ENCODE results near the gene C17orf114.
A peak's percentile ranks its signal among the peaks of the same experiment; 100 is the strongest.
"Not testable (repeated sequence)": the region's sequence is repeated elsewhere in the genome, so short reads cannot be mapped to it uniquely, and the experiment has no call there.

C17orf114 gene

DNA sequence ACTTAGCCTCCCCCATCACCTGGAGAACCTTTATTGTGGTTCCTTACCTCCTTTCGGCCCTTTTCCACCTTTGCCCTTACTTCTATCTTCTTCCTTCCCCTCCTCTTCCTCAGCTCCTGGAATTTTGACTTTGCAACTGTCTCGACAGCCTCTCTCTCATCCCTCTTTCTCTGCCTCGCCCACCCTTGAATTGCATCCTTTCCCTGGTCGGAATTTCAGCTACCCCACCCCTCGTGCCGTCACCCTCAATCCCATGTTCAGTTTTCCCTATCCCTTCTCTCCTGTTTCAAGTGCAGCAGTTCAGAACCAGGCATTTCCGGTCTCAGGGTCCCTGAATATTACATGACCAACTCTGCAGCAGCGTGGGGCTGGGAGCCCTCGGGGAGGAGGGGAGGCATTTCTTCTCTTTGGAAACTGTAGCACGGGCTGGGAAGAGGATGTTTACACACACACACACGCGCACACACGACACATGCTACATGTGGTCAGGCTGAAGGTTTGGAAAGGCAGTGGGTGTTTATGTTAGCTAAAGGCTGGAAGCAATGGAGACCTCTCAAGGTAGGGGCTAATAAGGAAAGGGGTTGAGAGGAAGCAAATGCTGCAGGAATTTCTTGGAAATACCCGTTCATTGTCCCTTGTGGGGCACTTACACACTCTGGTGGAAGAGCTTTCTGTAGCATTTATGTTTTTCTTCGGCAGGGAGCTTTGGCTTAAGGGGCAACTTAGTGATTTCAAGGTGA lies 32.0 kb upstream of the C17orf114 start:
- peak overlapping the region; percentile 88 for H3K4me3 Mint-ChIP-seq (ENCODE audit: unreplicated experiment)
- FAIRE-seq: no peak
- H3K27ac ChIP-seq (ENCODE audit: low read depth, low read length): peak overlapping the region; percentile 78

DNA sequence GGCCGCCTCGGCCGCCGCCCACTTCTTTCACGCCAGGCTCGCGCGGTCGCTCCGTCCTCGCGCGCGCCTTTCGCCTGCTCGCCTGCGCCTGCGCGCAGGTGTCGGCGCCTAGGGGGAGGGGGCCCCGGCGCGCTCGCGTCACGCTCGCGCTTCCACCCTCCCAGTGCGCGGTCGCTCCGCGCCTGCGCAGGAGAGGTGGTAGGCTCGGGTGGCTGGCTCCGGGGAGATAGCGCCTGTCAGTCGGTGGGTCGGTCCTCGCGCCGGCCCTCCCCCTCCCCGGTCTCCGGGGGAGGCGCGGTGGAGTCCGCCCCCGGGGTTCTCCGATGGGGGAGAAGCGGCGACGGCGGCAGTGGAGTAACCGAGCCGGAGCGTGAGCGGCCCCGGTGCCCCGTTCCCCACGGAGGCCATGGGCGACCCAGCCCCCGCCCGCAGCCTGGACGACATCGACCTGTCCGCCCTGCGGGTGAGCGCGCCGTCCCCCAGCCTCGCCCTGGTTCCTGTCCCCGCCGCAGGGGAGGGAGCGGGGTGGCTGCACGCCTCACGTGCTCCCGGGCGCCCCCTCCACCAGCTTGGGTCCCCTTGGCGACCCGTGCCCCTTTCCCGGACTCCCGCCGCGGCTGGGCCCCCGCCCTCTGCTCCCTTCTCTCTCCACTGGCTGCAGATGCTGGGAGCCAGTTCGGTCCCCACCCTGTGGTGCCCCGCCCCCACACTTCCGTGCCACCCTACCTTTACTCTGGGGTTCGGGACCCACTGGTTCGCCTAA lies 31.2 kb upstream of the C17orf114 start, which contains the start of gene MINK1:
Gene MINK1 (plus strand): TSS at position 163 of the 763 bp plus-strand sequence. CDS start 244 bp downstream, at position 407.
- Histone ChIP-seq H3K27ac (ENCODE audit: low read depth, low read length) (peak within 1 kb of the TSS; percentile 78), H3K79me2 (ENCODE audit: insufficient read depth, low read length) (peaks cover 48% of the 10 kb centered on the region)
- peak; percentile 72 for DNase-seq (ENCODE audit: low read depth)

More for the DNA sequence above, 32.0 kb upstream of the C17orf114 start:
- H4K20me1 ChIP-seq (ENCODE audit: insufficient read depth, low read length): peaks cover 49% of the 10 kb centered on the region
- TF ChIP-seq CTCF (IDR thresholded peaks at IDR 0.05; ENCODE audit: insufficient read depth, low read depth, low read length) (no peak), EZH2 (IDR thresholded peaks at IDR 0.05; ENCODE audit: insufficient read depth, low read length) (no peak)
- peak overlapping the region; percentile 76 for H3K4me3 ChIP-seq (ENCODE audit: insufficient read depth, low read depth, low read length)
- H3K4me2 ChIP-seq (ENCODE audit: low read length): peak overlapping the region; percentile 100
- peak overlapping the region; percentile 86 for H3K9ac ChIP-seq (ENCODE audit: low read length)
- no peaks in the 10 kb centered on the region for H3K27me3 Mint-ChIP-seq (ENCODE audit: low read depth, unreplicated experiment)
- DNase-seq (ENCODE audit: low read depth): peak; percentile 33
- H3K79me2 ChIP-seq (ENCODE audit: insufficient read depth, low read length): peaks cover 54% of the 10 kb centered on the region
- no peaks in the 10 kb centered on the region for H3K9me3 Mint-ChIP-seq (ENCODE audit: unreplicated experiment)
- H3K27me3 ChIP-seq (ENCODE audit: insufficient read depth, low read length): no peaks in the 10 kb centered on the region
- peaks cover 19% of the 10 kb centered on the region for H3K4me1 Mint-ChIP-seq (ENCODE audit: low read depth, unreplicated experiment)
- H3K9me3 ChIP-seq (ENCODE audit: insufficient read depth, low read depth, low read length): no peaks in the 10 kb centered on the region
- H3K36me3 ChIP-seq (ENCODE audit: insufficient read depth, low read length): no peaks in the 10 kb centered on the region
- H2AFZ ChIP-seq (ENCODE audit: low read depth, low read length): peak overlapping the region; percentile 89
- peaks cover 11% of the 10 kb centered on the region for H3K4me1 ChIP-seq (ENCODE audit: insufficient read depth, low read length)
- peaks cover 8% of the 10 kb centered on the region for H3K36me3 Mint-ChIP-seq (ENCODE audit: low read depth, unreplicated experiment)
- peak overlapping the region; percentile 56 for H3K27ac Mint-ChIP-seq (ENCODE audit: unreplicated experiment)

GRCh38 chr17:4832829-4833177 lies 30.7 kb upstream of the C17orf114 start:
- H3K36me3 ChIP-seq (ENCODE audit: insufficient read depth, low read length); FAIRE-seq; H3K9me3 Mint-ChIP-seq (ENCODE audit: unreplicated experiment); H3K27me3 Mint-ChIP-seq (ENCODE audit: low read depth, unreplicated experiment); H3K27me3 ChIP-seq (ENCODE audit: insufficient read depth, low read length); H3K9me3 ChIP-seq (ENCODE audit: insufficient read depth, low read depth, low read length); DNase-seq (ENCODE audit: low read depth); H3K36me3 Mint-ChIP-seq (ENCODE audit: low read depth, unreplicated experiment): not testable (repeated sequence)
- Histone ChIP-seq H4K20me1 (ENCODE audit: insufficient read depth, low read length) (peaks cover 39% of the 10 kb centered on the region), H2AFZ (ENCODE audit: low read depth, low read length) (peak overlapping the region; percentile 89), H3K79me2 (ENCODE audit: insufficient read depth, low read length) (peaks cover 43% of the 10 kb centered on the region), H3K4me1 (ENCODE audit: insufficient read depth, low read length) (peaks cover 11% of the 10 kb centered on the region), H3K4me3 (ENCODE audit: insufficient read depth, low read depth, low read length) (peak overlapping the region; percentile 76), H3K9ac (ENCODE audit: low read length) (peak overlapping the region; percentile 86), H3K27ac (ENCODE audit: low read depth, low read length) (peak overlapping the region; percentile 78), H3K4me2 (ENCODE audit: low read length) (peak overlapping the region; percentile 100)
- peak overlapping the region; percentile 91 for H3K4me3 Mint-ChIP-seq (ENCODE audit: unreplicated experiment)
- peak overlapping the region; percentile 94 for H3K27ac Mint-ChIP-seq (ENCODE audit: unreplicated experiment)
- peaks cover 19% of the 10 kb centered on the region for H3K4me1 Mint-ChIP-seq (ENCODE audit: low read depth, unreplicated experiment)

More for the DNA sequence above, 31.2 kb upstream of the C17orf114 start, which contains the start of gene MINK1:
- H3K36me3 ChIP-seq (ENCODE audit: insufficient read depth, low read length): no peaks in the 10 kb centered on the region
- Mint-ChIP-seq H3K27ac (ENCODE audit: unreplicated experiment) (peak within 1 kb of the TSS; percentile 94), H3K4me3 (ENCODE audit: unreplicated experiment) (peak within 1 kb of the TSS; percentile 91), H3K36me3 (ENCODE audit: low read depth, unreplicated experiment) (peaks cover 8% of the 10 kb centered on the region), H3K27me3 (ENCODE audit: low read depth, unreplicated experiment) (no peaks in the 10 kb centered on the region), H3K9me3 (ENCODE audit: unreplicated experiment) (no peaks in the 10 kb centered on the region), H3K4me1 (ENCODE audit: low read depth, unreplicated experiment) (peaks cover 19% of the 10 kb centered on the region)
- no peak for TF ChIP-seq CTCF (IDR thresholded peaks at IDR 0.05; ENCODE audit: insufficient read depth, low read depth, low read length)
- TF ChIP-seq EZH2 (IDR thresholded peaks at IDR 0.05; ENCODE audit: insufficient read depth, low read length): no peak
- H3K4me1 ChIP-seq (ENCODE audit: insufficient read depth, low read length): peaks cover 11% of the 10 kb centered on the region
- FAIRE-seq: no peak
- H2AFZ ChIP-seq (ENCODE audit: low read depth, low read length): peak within 1 kb of the TSS; percentile 89
- peak within 1 kb of the TSS; percentile 100 for H3K4me2 ChIP-seq (ENCODE audit: low read length)
- no peaks in the 10 kb centered on the region for H3K27me3 ChIP-seq (ENCODE audit: insufficient read depth, low read length)
- peak within 1 kb of the TSS; percentile 76 for H3K4me3 ChIP-seq (ENCODE audit: insufficient read depth, low read depth, low read length)
- peaks cover 44% of the 10 kb centered on the region for H4K20me1 ChIP-seq (ENCODE audit: insufficient read depth, low read length)
- no peaks in the 10 kb centered on the region for H3K9me3 ChIP-seq (ENCODE audit: insufficient read depth, low read depth, low read length)
- peak within 1 kb of the TSS; percentile 86 for H3K9ac ChIP-seq (ENCODE audit: low read length)

Data from astrocyte (in vitro differentiated cells and primary cell).